Hematopoietic multipotent progenitor cell treated with erythropoietin and hydrocortisone succinate and interleukin-3 and kit ligand, for 8 days (in vitro differentiated cells): ENCODE results near the gene MROH2A.

Experiments
- DNase-seq: peaks from one replicate; pipeline ENCODE4 v3.0.0-alpha.2; 2015

The MROH2A gene

DNA sequence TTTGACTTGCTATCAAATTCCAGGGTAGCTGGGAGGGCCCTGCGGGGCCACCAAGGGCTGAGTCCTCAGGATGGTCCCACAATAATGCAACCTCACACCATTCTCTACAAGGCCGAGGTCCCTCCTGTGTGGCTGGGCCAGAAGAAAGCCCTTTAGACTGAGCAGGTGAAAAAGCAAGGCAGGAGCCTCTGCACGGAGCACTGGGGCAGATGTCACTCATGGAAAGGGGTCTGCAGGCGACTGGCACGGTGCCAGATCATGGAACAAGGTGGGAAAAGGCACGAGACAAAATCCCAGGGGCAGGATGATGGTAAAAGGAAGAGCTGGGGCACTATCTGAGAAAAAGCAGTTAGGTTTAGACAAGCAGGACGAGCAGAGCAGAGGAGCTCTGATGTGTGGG lies 60.1 kb downstream of the MROH2A start:
- no peak for DNase-seq

- no peak for DNase-seq
Measured at GRCh38 chr2:233838726-233839446, 60.8 kb downstream of the MROH2A start.

DNA sequence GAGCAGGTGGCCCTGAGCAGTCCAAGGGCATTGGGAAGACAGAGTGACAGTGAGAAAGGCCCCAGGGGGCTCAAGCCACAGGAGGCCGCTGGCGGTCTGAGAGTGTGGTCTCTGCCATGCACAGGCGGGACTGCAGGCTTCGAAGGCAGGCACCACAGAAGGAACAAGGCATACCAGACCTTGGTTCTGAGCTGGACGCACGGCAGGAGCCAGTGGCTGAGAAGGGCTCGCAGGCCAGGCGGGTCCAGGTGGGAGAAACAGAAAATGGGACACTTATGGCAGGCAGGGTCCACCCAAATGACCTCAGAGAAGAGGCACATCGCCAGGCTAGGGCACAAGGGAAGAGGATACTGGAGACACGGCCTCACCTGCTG lies 61.3 kb downstream of the MROH2A start:
- no peak for DNase-seq

- no peak for DNase-seq
Measured at GRCh38 chr2:233840520-233840919, 62.4 kb downstream of the MROH2A start.

DNA sequence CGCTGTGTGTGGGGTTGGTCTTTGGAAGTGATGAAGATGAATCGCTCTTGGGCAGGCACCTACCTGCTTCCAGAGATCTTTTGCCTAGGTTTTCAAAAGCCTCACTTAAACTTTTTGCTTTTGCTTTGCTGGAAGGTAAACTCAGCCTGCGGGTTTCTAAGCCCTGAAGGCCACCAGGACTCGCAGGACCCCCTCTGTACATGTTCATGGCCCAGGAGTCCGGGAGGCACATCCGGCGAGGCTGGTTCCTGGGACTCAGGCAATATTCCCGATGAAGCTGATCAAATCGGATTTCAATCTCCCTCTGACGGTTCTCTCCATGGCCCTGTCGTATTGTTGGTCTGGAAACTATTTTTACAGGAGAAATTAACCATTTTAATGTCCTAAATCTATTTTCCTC lies 63.1 kb downstream of the MROH2A start:
- no peak for DNase-seq

DNA sequence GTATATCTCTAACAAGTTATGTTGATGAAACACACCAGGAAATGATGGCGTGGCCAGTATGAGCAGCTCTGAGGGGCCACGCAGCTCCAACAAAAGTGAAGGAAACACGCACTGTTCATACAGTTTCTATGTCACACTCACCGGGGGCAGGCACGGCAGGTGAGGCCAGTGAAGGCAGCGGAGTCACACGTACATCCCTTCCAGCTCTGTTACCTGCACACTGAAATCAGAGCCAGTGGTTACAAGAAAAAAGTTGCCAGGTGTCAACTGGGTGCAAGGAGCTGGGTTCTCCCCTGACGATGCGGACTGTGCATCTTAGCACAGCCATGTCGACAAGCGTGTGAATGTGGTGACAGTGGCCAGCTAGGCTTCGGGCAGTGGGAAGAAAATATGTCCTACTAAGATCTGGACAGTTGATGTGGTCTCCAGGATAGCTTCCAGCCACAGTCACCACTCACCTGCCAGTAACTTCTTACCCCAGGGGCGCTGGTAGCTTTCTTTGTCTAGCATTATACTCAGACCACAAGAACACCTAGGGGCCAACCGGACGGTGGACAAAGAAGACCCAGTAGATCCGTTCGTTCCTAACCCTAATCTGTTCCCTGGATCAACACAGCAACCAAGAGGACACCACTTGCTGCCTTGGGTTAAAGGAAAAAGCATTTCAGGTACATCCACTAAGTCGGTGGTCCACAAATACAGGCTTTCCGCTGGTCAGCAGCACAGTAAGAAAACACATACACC lies 66.1 kb downstream of the MROH2A start:
- no peak for DNase-seq

DNA sequence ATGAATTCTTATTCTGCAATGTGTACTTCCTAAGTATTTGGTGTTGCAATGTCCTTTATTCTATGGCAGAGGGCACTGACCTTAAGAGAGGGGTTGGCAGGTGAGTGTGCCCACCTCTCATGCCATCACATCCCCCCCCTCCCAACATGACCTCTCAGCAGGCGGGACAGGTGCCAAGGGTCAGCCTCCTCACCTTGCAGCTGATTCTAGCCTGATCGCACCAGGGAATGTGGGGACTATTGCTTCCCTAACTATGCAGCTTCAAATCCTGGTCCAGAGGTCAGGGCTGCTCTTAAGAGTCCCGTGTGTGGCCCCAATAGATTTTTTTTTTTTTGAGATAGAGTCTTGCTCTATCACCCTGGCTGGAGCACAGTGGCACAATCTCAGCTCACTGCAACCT lies 66.7 kb downstream of the MROH2A start:
- no peak for DNase-seq

- no peak for DNase-seq
Measured at GRCh38 chr2:233845301-233846060, 67.4 kb downstream of the MROH2A start.

GRCh38 chr2:233846387-233847247 lies 68.5 kb downstream of the MROH2A start:
- DNase-seq = no peak

GRCh38 chr2:233847248-233847898 lies 69.2 kb downstream of the MROH2A start:
- DNase-seq = no peak

GRCh38 chr2:233848276-233848675 lies 70.1 kb downstream of the MROH2A start:
- DNase-seq = no peak

GRCh38 chr2:233849607-233850271 lies 71.6 kb downstream of the MROH2A start:
- DNase-seq = no peak

DNA sequence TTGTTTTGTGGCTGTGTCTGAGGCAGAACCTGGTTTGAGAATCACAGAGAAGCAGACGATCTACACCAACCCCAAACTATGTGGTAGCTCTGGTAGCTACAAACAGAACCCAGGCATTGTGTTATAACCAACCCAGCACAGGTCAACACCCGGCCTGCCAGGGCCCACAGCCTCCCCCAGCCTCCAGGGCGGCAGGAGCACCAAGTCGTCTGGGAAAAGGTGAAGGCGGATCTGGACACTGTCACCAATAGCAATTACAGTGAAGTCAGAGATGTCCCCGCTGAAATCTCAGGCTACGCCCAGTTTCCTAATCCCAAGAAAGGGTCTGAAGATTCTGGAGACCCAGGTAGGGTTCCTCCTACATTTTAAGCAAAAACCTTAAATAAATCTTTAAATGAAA lies 72.6 kb downstream of the MROH2A start:
- DNase-seq = no peak

GRCh38 chr2:233851169-233851568 lies 73.0 kb downstream of the MROH2A start:
- DNase-seq = no peak

DNA sequence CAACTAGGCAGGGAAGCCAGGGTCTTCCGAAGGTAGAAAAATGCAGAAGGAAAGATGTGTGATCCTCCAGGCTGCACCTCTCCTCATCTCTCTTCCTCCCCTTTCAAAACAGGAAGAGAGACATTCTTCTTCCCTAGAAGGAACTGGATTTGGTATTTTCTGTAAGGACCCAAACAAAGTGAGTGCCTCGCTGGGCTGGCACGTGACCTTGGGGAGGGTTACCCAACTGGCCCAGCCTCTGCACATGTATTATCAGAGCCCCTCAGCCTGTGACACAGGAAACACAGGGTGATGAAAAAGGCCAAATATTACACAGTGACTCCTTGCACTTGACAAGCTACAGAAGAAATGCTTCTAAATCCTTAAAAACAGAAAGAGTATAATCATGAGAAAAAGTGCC lies 73.9 kb downstream of the MROH2A start:
- DNase-seq = peak; percentile 66

GRCh38 chr2:233853353-233853752 lies 75.2 kb downstream of the MROH2A start:
- peak; percentile 26 for DNase-seq

GRCh38 chr2:233853883-233854240 lies 75.7 kb downstream of the MROH2A start:
- DNase-seq = no peak

DNA sequence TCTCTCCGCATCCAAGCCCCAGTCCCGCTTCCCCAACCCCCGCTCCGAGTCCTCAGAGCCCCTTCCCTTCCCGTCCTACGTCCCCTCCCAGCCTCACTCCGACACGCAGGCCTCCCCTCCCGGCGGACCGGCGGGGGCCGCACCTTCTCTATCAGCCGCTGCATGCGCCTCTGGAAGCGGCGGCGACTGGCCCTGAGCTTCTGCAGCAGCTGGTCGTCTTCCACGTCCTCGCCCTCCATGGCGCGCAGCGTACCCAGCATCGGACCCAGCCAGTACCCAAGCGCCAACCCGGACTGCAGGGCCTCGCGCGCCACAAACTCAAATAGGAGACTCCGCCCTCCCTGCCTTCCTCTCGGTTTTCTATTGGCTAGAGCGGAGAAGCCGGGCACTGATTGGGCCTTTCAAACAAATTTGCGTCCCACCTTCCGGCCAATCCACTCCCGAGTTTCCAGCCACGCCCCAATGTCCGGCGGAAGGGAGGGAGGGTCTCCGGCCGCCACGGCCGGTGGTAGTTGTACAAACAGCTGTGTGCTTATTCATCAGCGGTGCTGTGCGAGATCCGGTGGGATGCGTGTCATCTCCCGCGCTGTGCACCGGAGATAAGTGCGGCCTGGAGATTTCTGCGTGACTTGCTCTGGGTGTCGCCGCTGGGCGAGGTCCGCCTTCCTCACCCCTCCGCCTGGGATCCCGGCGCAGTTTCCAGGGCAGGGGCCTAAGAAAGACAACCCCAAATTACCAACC lies 76.3 kb downstream of the MROH2A start, which contains the start of gene HJURP:
Gene HJURP, minus strand, starts transcription at position 295 of the 741 bp plus-strand sequence. Its CDS starts 35 bp downstream, at position 260.
- peak; percentile 97 for DNase-seq

DNA sequence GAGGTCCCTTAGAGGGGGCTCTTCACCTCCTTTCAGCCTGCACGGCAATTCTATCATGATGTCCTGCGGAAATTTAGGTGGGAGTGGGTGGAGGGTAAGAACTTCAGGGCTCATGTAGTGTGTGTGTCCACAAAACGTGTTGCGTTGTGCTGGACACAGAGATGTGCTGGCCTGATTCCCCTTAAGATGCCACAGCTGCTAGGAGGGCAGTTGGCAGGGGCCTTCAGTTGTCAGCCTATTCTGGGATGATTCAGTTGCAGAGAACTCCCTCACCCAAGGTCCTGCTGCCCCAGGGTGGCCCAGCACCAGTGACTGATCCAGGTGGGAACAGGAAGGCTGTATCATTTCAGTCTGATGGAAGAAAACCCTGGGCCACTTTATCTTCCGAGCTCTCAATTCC lies 77.2 kb downstream of the MROH2A start:
- no peak for DNase-seq

DNA sequence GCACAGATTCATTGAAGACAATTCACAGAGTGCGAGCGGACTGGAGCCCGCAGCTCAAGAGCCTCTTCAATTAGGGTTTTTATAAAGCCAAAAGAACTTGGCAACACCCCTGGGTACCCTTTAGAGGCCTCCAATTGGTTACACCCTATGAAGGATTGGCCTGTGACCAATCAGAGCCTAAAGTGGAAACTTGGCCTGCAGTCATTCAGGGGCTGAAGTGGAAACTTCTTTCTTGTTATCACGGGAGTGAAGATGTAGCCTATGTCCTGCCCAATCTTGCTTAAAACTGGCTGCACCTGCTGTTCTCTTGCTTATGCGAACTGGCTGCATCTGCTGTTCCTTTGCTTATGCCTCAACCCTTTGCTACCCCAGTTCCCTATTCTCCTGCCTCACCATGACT lies 78.1 kb downstream of the MROH2A start:
- DNase-seq = peak; percentile 90
